Measurements from ENCODE around the gene ATG16L2.

DNA sequence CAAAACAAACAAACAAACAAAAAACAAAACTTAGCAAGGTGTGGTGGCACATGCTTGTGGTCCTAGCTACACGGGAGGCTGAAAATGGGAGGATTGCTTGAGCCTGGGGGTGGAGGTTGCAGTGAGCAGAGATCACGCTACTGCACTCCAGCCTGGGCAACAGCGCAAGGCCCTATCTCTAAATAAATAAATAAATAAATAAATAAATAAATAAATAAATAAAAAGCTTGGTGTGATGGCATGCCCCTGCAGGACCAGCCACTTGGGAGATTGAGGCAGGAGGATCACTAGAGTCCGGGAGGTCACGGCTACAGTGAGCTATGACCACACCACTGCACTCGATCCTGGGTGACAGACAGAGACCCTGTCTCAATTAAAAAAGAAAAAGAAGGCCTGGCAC is 11.4 kb upstream of the ATG16L2 start:
- no peak for TF ChIP-seq POLR2A (IDR thresholded peaks at IDR 0.05)
- TF ChIP-seq, protein P1, sequence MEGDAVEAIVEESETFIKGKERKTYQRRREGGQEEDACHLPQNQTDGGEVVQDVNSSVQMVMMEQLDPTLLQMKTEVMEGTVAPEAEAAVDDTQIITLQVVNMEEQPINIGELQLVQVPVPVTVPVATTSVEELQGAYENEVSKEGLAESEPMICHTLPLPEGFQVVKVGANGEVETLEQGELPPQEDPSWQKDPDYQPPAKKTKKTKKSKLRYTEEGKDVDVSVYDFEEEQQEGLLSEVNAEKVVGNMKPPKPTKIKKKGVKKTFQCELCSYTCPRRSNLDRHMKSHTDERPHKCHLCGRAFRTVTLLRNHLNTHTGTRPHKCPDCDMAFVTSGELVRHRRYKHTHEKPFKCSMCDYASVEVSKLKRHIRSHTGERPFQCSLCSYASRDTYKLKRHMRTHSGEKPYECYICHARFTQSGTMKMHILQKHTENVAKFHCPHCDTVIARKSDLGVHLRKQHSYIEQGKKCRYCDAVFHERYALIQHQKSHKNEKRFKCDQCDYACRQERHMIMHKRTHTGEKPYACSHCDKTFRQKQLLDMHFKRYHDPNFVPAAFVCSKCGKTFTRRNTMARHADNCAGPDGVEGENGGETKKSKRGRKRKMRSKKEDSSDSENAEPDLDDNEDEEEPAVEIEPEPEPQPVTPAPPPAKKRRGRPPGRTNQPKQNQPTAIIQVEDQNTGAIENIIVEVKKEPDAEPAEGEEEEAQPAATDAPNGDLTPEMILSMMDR (IDR thresholded peaks at IDR 0.05), result no peak

Measured in esophagus squamous epithelium (tissue), 4 donors.